Measurements from ENCODE around the gene PLXDC2. TPM values are rescaled to one million over a fixed set of nuclear protein-coding genes. Genes with fewer than 3 reads are reported as not detected.

The PLXDC2 gene
- total and polyA plus RNA-seq, 2 experiments from 2014 or later: 13.5 to 19.4 TPM

- TF ChIP-seq REST (IDR thresholded peaks at IDR 0.05; ENCODE audit: unreplicated experiment): no peak
- TF ChIP-seq ZNF331 (CRISPR knock-in tag; IDR thresholded peaks at IDR 0.05; ENCODE audit: low read depth): no peak
- no peak for TF ChIP-seq EZH2 (IDR thresholded peaks at IDR 0.05; ENCODE audit: low read depth, unreplicated experiment)
- no peak for TF ChIP-seq CTCF (conservative IDR thresholded peaks at IDR 0.05; ENCODE audit: low read depth in 2 of 2)
- TF ChIP-seq CREB1 (CRISPR knock-in tag; IDR thresholded peaks at IDR 0.05; ENCODE audit: low read depth): no peak
These were observed 278.2 kb downstream of the PLXDC2 start (continued) for GRCh38 chr10:20094226-20094976.

GRCh38 chr10:20100171-20100570 is 283.9 kb downstream of the PLXDC2 start:
- H3K36me3 ChIP-seq (ENCODE audit: insufficient read depth): no peaks in the 10 kb centered on the region
- no peaks in the 10 kb centered on the region for H3K36me3 Mint-ChIP-seq (ENCODE audit: low read depth)
- no peaks in the 10 kb centered on the region for H3K9me2 ChIP-seq (ENCODE audit: insufficient read depth)
- peaks cover 3% of the 10 kb centered on the region for H3K79me2 ChIP-seq (replicated peaks; ENCODE audit: insufficient read depth)
- no peaks in the 10 kb centered on the region for H4K20me1 ChIP-seq (replicated peaks; ENCODE audit: insufficient read depth)
- H3K27ac Mint-ChIP-seq: peak overlapping the region; percentile 24; the same call in 1 of the 2 replicates
- no peak for ATAC-seq
- H3F3A ChIP-seq (replicated peaks; ENCODE audit: low read depth): no peaks in the 10 kb centered on the region
- H3K9me3 Mint-ChIP-seq: no peaks in the 10 kb centered on the region
- H3K4me1 ChIP-seq (ENCODE audit: insufficient read depth): no peaks in the 10 kb centered on the region
- DNase-seq (ENCODE audit: low spot score): no peak
- H3K27me3 ChIP-seq (ENCODE audit: insufficient read depth): no peaks in the 10 kb centered on the region
- H2AFZ ChIP-seq: no peak overlapping the region
- H3K4me3 Mint-ChIP-seq: no peak overlapping the region
- H3K4me1 Mint-ChIP-seq: peaks cover 16% of the 10 kb centered on the region
- H3K4me2 ChIP-seq: no peak overlapping the region
- peaks cover 4% of the 10 kb centered on the region for H3K27me3 Mint-ChIP-seq (ENCODE audit: insufficient read depth, low read depth, poor library complexity)
- no peak overlapping the region for H3K4me3 ChIP-seq
- H3K27ac ChIP-seq (ENCODE audit: low read depth): no peak overlapping the region
- TF ChIP-seq REST (IDR thresholded peaks at IDR 0.05; ENCODE audit: unreplicated experiment): no peak
- TF ChIP-seq POLR2AphosphoS5 (IDR thresholded peaks at IDR 0.05; ENCODE audit: low read depth): no peak
- no peak for TF ChIP-seq ETS1 (IDR thresholded peaks at IDR 0.05)
- TF ChIP-seq JUNB (IDR thresholded peaks at IDR 0.05; ENCODE audit: unreplicated experiment): no peak
- TF ChIP-seq ZNF114 (CRISPR knock-in tag; IDR thresholded peaks at IDR 0.05): no peak
- TF ChIP-seq EZH2phosphoT487 (IDR thresholded peaks at IDR 0.05; ENCODE audit: unreplicated experiment): no peak
